GM12878 (cell line): ENCODE results near the gene M1AP. TPM values are rescaled to one million over a fixed set of nuclear protein-coding genes. Genes with fewer than 3 reads are reported as not detected.

ENCODE experiments used
- ATAC-seq: fragments of 200-7000 bp; cut with Tn5 transposase; 3 replicates; pipeline ENCODE4 v1.9.1; 2020; ENCODE audit warnings: mild to moderate bottlenecking, moderate library complexity
- BruUV-seq: library from RNA; stranded (reverse); fragments of 400-500 nt; replicated peaks from 2 replicates; lab custom pipeline; 2021; lab: Mats Ljungman, UMichigan
- CTCF ChIA-PET: fragments of 300-600 bp; sonication (Branson Sonifier 250); formaldehyde crosslinking; extraction: SDS; loops from one replicate; lab custom pipeline; 2021; ENCODE audit warnings: inconsistent platforms; lab: Yijun Ruan, JAX
- POLR2A ChIA-PET: fragments of 350-600 bp; formaldehyde crosslinking; extraction: SDS; loops from one replicate; lab custom pipeline; 2021; ENCODE audit warnings: inconsistent platforms; lab: Charles Lee
- RAD21 ChIA-PET: fragments of 300-600 bp; sonication (Branson Sonifier 250); formaldehyde crosslinking; loops from one replicate; lab custom pipeline; 2023; ENCODE audit warnings: antibody characterized with exemption; ENCODE audit not compliant: unreplicated experiment; lab: Charles Lee
- SMC1A ChIA-PET: fragments of 300-600 bp; sonication (Branson Sonifier 250); formaldehyde crosslinking; loops from one replicate; lab custom pipeline; 2023; ENCODE audit not compliant: unreplicated experiment, uncharacterized antibody; lab: Charles Lee
- DNase-seq: peaks from one replicate; pipeline ENCODE4 v3.0.0-alpha.2; 2011; ENCODE audit warnings: low read depth, low spot score
- FAIRE-seq: peaks from 3 replicates; lab custom pipeline; 2011; peaks lifted over from hg19 to GRCh38; lab: Jason Lieb, UNC
- H2AFZ ChIP-seq: 2 replicates; pipeline ENCODE4 v1.6.0; 2011; ENCODE audit warnings: low read depth, low read length, control low read depth; ENCODE audit not compliant: control insufficient read depth
- H3K27ac ChIP-seq: 2 replicates; pipeline ENCODE4 v1.5.1; 2011; ENCODE audit warnings: control low read depth; ENCODE audit not compliant: control insufficient read depth, insufficient read depth
- H3K27me3 ChIP-seq, 2 experiments: replicated peaks in 1 of 2; 2 replicates each; pipeline versions ENCODE4 v1.6.0 to v1.6.1; 2011; ENCODE audit warnings: low read length in 1 of 2; ENCODE audit not compliant: control insufficient read depth in 2 of 2, insufficient read depth in 2 of 2
- H3K36me3 ChIP-seq, 2 experiments: 2 replicates each; pipeline ENCODE4 v1.5.1; 2011; ENCODE audit warnings: low read length in 1 of 2; ENCODE audit not compliant: control insufficient read depth in 2 of 2, insufficient read depth in 2 of 2
- H3K4me1 ChIP-seq: 2 replicates; pipeline ENCODE4 v1.6.1; 2011; ENCODE audit warnings: mild to moderate bottlenecking, low read length, moderate library complexity, mixed read lengths; ENCODE audit not compliant: control insufficient read depth, insufficient read depth
- H3K4me2 ChIP-seq: 2 replicates; pipeline ENCODE4 v1.6.0; 2011; ENCODE audit warnings: control low read depth; ENCODE audit not compliant: control insufficient read depth, insufficient read depth
- H3K4me3 ChIP-seq: fragments of 200-600 bp; sonication (generic); 2 replicates; pipeline ENCODE4 v1.5.1; 2016
- H3K79me2 ChIP-seq: 2 replicates; pipeline ENCODE4 v1.6.0; 2011; ENCODE audit warnings: low read length; ENCODE audit not compliant: control insufficient read depth, insufficient read depth
- H3K9ac ChIP-seq: 2 replicates; pipeline ENCODE4 v1.8.0; 2011; ENCODE audit warnings: low read length, control low read depth, mixed read lengths; ENCODE audit not compliant: control insufficient read depth, insufficient read depth
- H3K9me3 ChIP-seq: replicated peaks from 3 replicates; pipeline ENCODE4 v1.5.1; 2011; ENCODE audit warnings: mild to moderate bottlenecking, low read length; ENCODE audit not compliant: control insufficient read depth, insufficient read depth
- H4K20me1 ChIP-seq: 2 replicates; pipeline ENCODE4 v1.6.0; 2011; ENCODE audit not compliant: control insufficient read depth, insufficient read depth
- ASH2L ChIP-seq: fragments of 300-600, 200-600 bp; sonication (generic); IDR thresholded peaks from 2 replicates; pipeline ENCODE4 v1.6.1; 2017; ENCODE audit warnings: low read depth, mild to moderate bottlenecking, borderline replicate concordance
- BHLHE40 ChIP-seq, 2 experiments: fragments of 450-650 bp in 1 of 2; IDR thresholded peaks; 2 replicates each; pipeline ENCODE4 v1.6.1; 2011 to 2017; ENCODE audit warnings: low read depth in 2 of 2, borderline replicate concordance in 1 of 2, improper control_type of control experiment in 1 of 2, low read length in 1 of 2, mild to moderate bottlenecking in 1 of 2
- CBFB ChIP-seq: IDR thresholded peaks from 2 replicates; pipeline ENCODE4 v1.6.1; 2016; ENCODE audit warnings: antibody characterized with exemption, low read depth
- EP300 ChIP-seq, 2 experiments: fragments of 150-350 bp in 1 of 2; IDR thresholded peaks; 2 replicates each; pipeline ENCODE4 v1.6.1; 2011 to 2012; ENCODE audit warnings: low read depth in 2 of 2, low read length in 2 of 2, borderline replicate concordance in 1 of 2, improper control_type of control experiment in 1 of 2, inconsistent platforms in 1 of 2; ENCODE audit not compliant: control insufficient read depth in 1 of 2
- GATAD2B ChIP-seq: fragments of 450-650 bp; conservative IDR thresholded peaks from 2 replicates; pipeline ENCODE4 v1.6.1; 2017; ENCODE audit warnings: low read depth, mild to moderate bottlenecking, moderate library complexity
- IKZF1 ChIP-seq: fragments of 450-650 bp; conservative IDR thresholded peaks from 2 replicates; pipeline ENCODE4 v1.6.1; 2017; ENCODE audit warnings: antibody characterized with exemption, mild to moderate bottlenecking
- IRF4 ChIP-seq: IDR thresholded peaks from 2 replicates; pipeline ENCODE4 v1.6.1; 2011; ENCODE audit warnings: low read depth, low read length
- NKRF ChIP-seq: fragments of 450-650 bp; conservative IDR thresholded peaks from 2 replicates; pipeline ENCODE4 v1.6.1; 2017; ENCODE audit warnings: mild to moderate bottlenecking, moderate library complexity
- RBBP5 ChIP-seq: fragments of 200-600 bp; sonication (generic); conservative IDR thresholded peaks from 2 replicates; pipeline ENCODE4 v1.6.1; 2016
- TCF12 ChIP-seq: IDR thresholded peaks from 2 replicates; pipeline ENCODE4 v1.6.1; 2011; ENCODE audit warnings: low read depth, mild to moderate bottlenecking, low read length
- TCF7 ChIP-seq: IDR thresholded peaks from 2 replicates; pipeline ENCODE4 v1.6.1; 2014; ENCODE audit warnings: antibody characterized with exemption, borderline replicate concordance
- WRNIP1 ChIP-seq: IDR thresholded peaks from 2 replicates; pipeline ENCODE4 v1.6.1; 2011; ENCODE audit warnings: low read depth, low read length, improper control_type of control experiment, borderline replicate concordance
- ZBTB40 ChIP-seq: fragments of 450-650 bp; IDR thresholded peaks from 2 replicates; pipeline ENCODE4 v1.6.1; 2016; ENCODE audit warnings: mild to moderate bottlenecking, moderate library complexity, borderline replicate concordance
- WGBS: methylation state at CpG from one replicate; pipeline ENCODE4 v1.1.6; 2016; ENCODE audit warnings: low lambda C conversion rate; ENCODE audit not compliant: insufficient replicate concordance, insufficient coverage; ENCODE audit errors: missing lambda C conversion rate; 5-methylcytosine and 5-hydroxymethylcytosine counted together
- in situ Hi-C: fragments of 300-500 bp; cut with MboI; formaldehyde crosslinking; loops from 9 replicates; pipeline ENCODE4 v1.14.3; 2018; ENCODE audit warnings: mixed read lengths
- intact Hi-C: fragments of 100-400 bp; cut with micrococcal nuclease; formaldehyde crosslinking; loops from one replicate; pipeline ENCODE4 v1.14.2; 2022; ENCODE audit not compliant: unreplicated experiment
- polyA plus RNA-seq, 11 experiments: library from polyadenylated mRNA; depleted of rRNA in 4 of 11; unstranded in 6 of 11; stranded (reverse) in 5 of 11; fragments of >200 nt; fragmentation: Nextera tagmentation in 4 of 11; fragmentation: Illumina TruSeq in 1 of 11; extraction: Ambion mirVana in 4 of 11; extraction: Trizol in 1 of 11; gene quantifications; 1 replicate in 1 of 11; 2 replicates in 10 of 11; pipeline versions ENCODE4 v1.2.1 to v1.2.3, GENCODE V29; 2011 to 2016; ENCODE audit warnings: inconsistent platforms in 2 of 11, missing spikeins in 2 of 11, low read depth in 1 of 11
- total RNA-seq, 4 experiments: library from RNA; depleted of rRNA in 3 of 4; stranded (reverse); fragments of >200 nt in 3 of 4; fragmentation: Illumina TruSeq in 1 of 4; extraction: Trizol in 1 of 4; gene quantifications; 2 replicates each; pipeline versions ENCODE4 v1.2.1 to v1.2.3, GENCODE V29; 2013 to 2021

Gene M1AP
- total and polyA plus RNA-seq, 10 of the 15 experiments (the other 5 are each of a cell fraction or from before 2014, with no cell fraction given) = 0.04 to 0.32 (median 0.16) TPM; not detected in 4

- TF ChIP-seq ZBTB40 = no peak
- no peak for TF ChIP-seq RBBP5
- TF ChIP-seq EP300 (IDR thresholded peaks at IDR 0.05; ENCODE audit: borderline replicate concordance in 1 of 2, control insufficient read depth in 1 of 2, low read depth in 2 of 2, low read length in 2 of 2) = no peak
- no peak for TF ChIP-seq WRNIP1
- no peak for TF ChIP-seq GATAD2B
Observed at GRCh38 chr2:74689671-74690070, 41.5 kb upstream of the M1AP start (continued).

- H3K4me2 ChIP-seq = no peak overlapping the region
- no peaks in the 10 kb centered on the region for H3K4me1 ChIP-seq
- BruUV-seq = no TSS peak
- CTCF ChIA-PET = interaction anchor here (0.6 to 3.5 kb wide), 19 partner anchors 9 to 940 kb away, joined by 3 to 26 read pairs (median 5); partner anchors contain the start of gene TTC31
- H3K27ac ChIP-seq = no peak overlapping the region
- H3K36me3 ChIP-seq = no peaks in the 10 kb centered on the region
- no peaks in the 10 kb centered on the region for H3K79me2 ChIP-seq
- DNase-seq (no peak), ATAC-seq (no peak), FAIRE-seq (no peak)
- H2AFZ ChIP-seq = no peak overlapping the region
- H3K4me3 ChIP-seq = no peak overlapping the region
- intact Hi-C loops (no loop called here), in situ Hi-C loops (no loop called here)
- no peaks in the 10 kb centered on the region; a peak in 1 of 4 replicates for H3K27me3 ChIP-seq
- 50% methylated on average over 1 of the region's 1 CpG for WGBS
- TF ChIP-seq TCF7 (no peak), CBFB (no peak), IRF4 (no peak), BHLHE40 (IDR thresholded peaks at IDR 0.05; ENCODE audit: borderline replicate concordance in 1 of 2, low read depth in 2 of 2, low read length in 1 of 2) (no peak), TCF12 (no peak), IKZF1 (no peak), ASH2L (no peak), NKRF (no peak)
- POLR2A ChIA-PET = no interaction called here
- SMC1A ChIA-PET = interaction anchor here (0.5 to 4.4 kb wide), 11 partner anchors 9 to 919 kb away, joined by 3 to 19 read pairs (median 4); no protein-coding TSS in a partner anchor
- no peaks in the 10 kb centered on the region for H3K9me3 ChIP-seq
- RAD21 ChIA-PET = interaction anchor here (0.9 to 1.4 kb wide), 4 partner anchors 13 to 939 kb away, joined by 3 to 4 read pairs (median 3); no protein-coding TSS in a partner anchor
- H4K20me1 ChIP-seq = no peaks in the 10 kb centered on the region
- H3K9ac ChIP-seq = no peak overlapping the region
Observed at GRCh38 chr2:74688881-74689280, 40.8 kb upstream of the M1AP start.
